ACC112 (cell line): Measurements from ENCODE around the gene BCL2.

Experiments
- H2AFZ ChIP-seq: fragments of 200-600 bp; sonication (generic); one replicate; pipeline ENCODE4 v1.6.0; 2017; ENCODE audit warnings: antibody characterized with exemption, low read length; ENCODE audit not compliant: unreplicated experiment
- H3K27ac ChIP-seq: fragments of 200-600 bp; sonication (generic); 2 replicates; pipeline ENCODE4 v1.5.1; 2014; ENCODE audit warnings: low read depth, mild to moderate bottlenecking, antibody characterized with exemption, low read length, moderate library complexity
- H3K27me3 ChIP-seq: fragments of 200-600 bp; sonication (generic); 2 replicates; pipeline ENCODE4 v1.6.1; 2014; ENCODE audit warnings: mild to moderate bottlenecking, antibody characterized with exemption, low read length, moderate library complexity, mixed read lengths; ENCODE audit not compliant: insufficient read depth
- H3K36me3 ChIP-seq: fragments of 200-600 bp; sonication (generic); 2 replicates; pipeline ENCODE4 v1.6.1; 2016; ENCODE audit warnings: mild to moderate bottlenecking, antibody characterized with exemption, low read length, moderate library complexity, mixed read lengths; ENCODE audit not compliant: insufficient read depth
- H3K4me1 ChIP-seq: fragments of 200-600 bp; sonication (generic); one replicate; pipeline ENCODE4 v1.6.1; 2016; ENCODE audit warnings: low read length, mixed read lengths; ENCODE audit not compliant: insufficient read depth, unreplicated experiment, control insufficient read depth
- H3K4me3 ChIP-seq: fragments of 200-600 bp; sonication (generic); 2 replicates; pipeline ENCODE4 v1.5.1; 2014; ENCODE audit warnings: mild to moderate bottlenecking, low read depth, low read length
- H3K79me2 ChIP-seq: fragments of 200-600 bp; sonication (generic); one replicate; pipeline ENCODE4 v1.6.0; 2016; ENCODE audit warnings: low read length; ENCODE audit not compliant: control insufficient read depth, unreplicated experiment, insufficient read depth

Gene BCL2

GRCh38 chr18:63138436-63139340 is 180.9 kb downstream of the BCL2 start:
- Histone ChIP-seq H3K4me3 (no peak overlapping the region), H3K36me3 (no peaks in the 10 kb centered on the region), H3K27me3 (peaks cover 43% of the 10 kb centered on the region), H3K4me1 (no peaks in the 10 kb centered on the region), H3K79me2 (no peaks in the 10 kb centered on the region), H3K27ac (no peak overlapping the region), H2AFZ (no peak overlapping the region)

- Histone ChIP-seq H2AFZ (no peak overlapping the region), H3K4me1 (no peaks in the 10 kb centered on the region), H3K79me2 (no peaks in the 10 kb centered on the region), H3K4me3 (no peak overlapping the region), H3K36me3 (no peaks in the 10 kb centered on the region), H3K27ac (no peak overlapping the region), H3K27me3 (peaks cover 43% of the 10 kb centered on the region)
Observed at GRCh38 chr18:63137999-63138435, 181.6 kb downstream of the BCL2 start.

- Histone ChIP-seq H3K27me3 (peaks cover 38% of the 10 kb centered on the region), H2AFZ (no peak overlapping the region), H3K36me3 (no peaks in the 10 kb centered on the region), H3K27ac (no peak overlapping the region), H3K79me2 (no peaks in the 10 kb centered on the region), H3K4me3 (no peak overlapping the region), H3K4me1 (no peaks in the 10 kb centered on the region)
Observed at GRCh38 chr18:63135101-63135500, 184.5 kb downstream of the BCL2 start.

GRCh38 chr18:63132819-63133200 is 186.8 kb downstream of the BCL2 start:
- Histone ChIP-seq H2AFZ (no peak overlapping the region), H3K36me3 (no peaks in the 10 kb centered on the region), H3K79me2 (no peaks in the 10 kb centered on the region), H3K27ac (no peak overlapping the region), H3K4me3 (no peak overlapping the region), H3K27me3 (peaks cover 32% of the 10 kb centered on the region), H3K4me1 (no peaks in the 10 kb centered on the region)

- Histone ChIP-seq H3K4me1 (no peaks in the 10 kb centered on the region), H3K79me2 (no peaks in the 10 kb centered on the region), H2AFZ (no peak overlapping the region), H3K36me3 (no peaks in the 10 kb centered on the region), H3K27ac (no peak overlapping the region), H3K4me3 (no peak overlapping the region), H3K27me3 (peaks cover 25% of the 10 kb centered on the region)
Observed at GRCh38 chr18:63131959-63132818, 187.4 kb downstream of the BCL2 start.

GRCh38 chr18:63131106-63131958 is 188.2 kb downstream of the BCL2 start:
- Histone ChIP-seq H3K27me3 (peaks cover 17% of the 10 kb centered on the region), H3K4me1 (no peaks in the 10 kb centered on the region), H3K4me3 (no peak overlapping the region), H3K36me3 (no peaks in the 10 kb centered on the region), H3K79me2 (no peaks in the 10 kb centered on the region), H3K27ac (no peak overlapping the region), H2AFZ (no peak overlapping the region)

GRCh38 chr18:63130176-63130575 is 189.4 kb downstream of the BCL2 start:
- Histone ChIP-seq H3K4me1 (no peaks in the 10 kb centered on the region), H3K27me3 (peaks cover 9% of the 10 kb centered on the region; the same call in 1 of the 2 replicates), H3K4me3 (no peak overlapping the region), H3K79me2 (no peaks in the 10 kb centered on the region), H2AFZ (no peak overlapping the region), H3K36me3 (no peaks in the 10 kb centered on the region), H3K27ac (no peak overlapping the region)

- Histone ChIP-seq H3K27me3 (no peaks in the 10 kb centered on the region; the same call in 1 of the 2 replicates), H3K27ac (no peak overlapping the region), H2AFZ (no peak overlapping the region), H3K36me3 (no peaks in the 10 kb centered on the region), H3K79me2 (no peaks in the 10 kb centered on the region), H3K4me1 (no peaks in the 10 kb centered on the region), H3K4me3 (no peak overlapping the region)
Observed at GRCh38 chr18:63128237-63128974, 191.2 kb downstream of the BCL2 start.

- H3K4me3 ChIP-seq: no peak overlapping the region
- H3K27ac ChIP-seq: no peak overlapping the region
- no peaks in the 10 kb centered on the region for H3K79me2 ChIP-seq
- no peaks in the 10 kb centered on the region for H3K36me3 ChIP-seq
- H3K27me3 ChIP-seq: peaks cover 9% of the 10 kb centered on the region
- no peaks in the 10 kb centered on the region for H3K4me1 ChIP-seq
- H2AFZ ChIP-seq: no peak overlapping the region
Observed at GRCh38 chr18:63126134-63127069, 193.2 kb downstream of the BCL2 start.
